Thyroid gland (tissue), 4 donors: Measurements from ENCODE around the gene CFAP20DC.
"Not testable (repeated sequence)": the region's sequence is repeated elsewhere in the genome, so short reads cannot be mapped to it uniquely, and the experiment has no call there.

Experiments
- CTCF ChIP-seq, 6 experiments: fragments of 200-600 bp in 3 of 6; fragments of 450-650 bp in 3 of 6; sonication (generic) in 3 of 6; IDR thresholded peaks; one replicate each; pipeline ENCODE4 v1.5.1; 2016 to 2019; ENCODE audit warnings: antibody characterized with exemption in 6 of 6, mild to moderate bottlenecking in 2 of 6, inconsistent platforms in 1 of 6, moderate library complexity in 1 of 6
- POLR2A ChIP-seq, 2 donors: fragments of 450-650 bp; IDR thresholded peaks; one replicate each; pipeline ENCODE4 v1.6.1; 2017; ENCODE audit warnings: antibody characterized with exemption in 2 of 2, mild to moderate bottlenecking in 2 of 2, moderate library complexity in 1 of 2

GRCh38 chr3:58695284-58695683 lies 354.5 kb downstream of the CFAP20DC start:
- TF ChIP-seq CTCF, POLR2A (IDR thresholded peaks at IDR 0.05): not testable (repeated sequence)
